ENCODE data around the gene METTL16.

Gene METTL16

DNA sequence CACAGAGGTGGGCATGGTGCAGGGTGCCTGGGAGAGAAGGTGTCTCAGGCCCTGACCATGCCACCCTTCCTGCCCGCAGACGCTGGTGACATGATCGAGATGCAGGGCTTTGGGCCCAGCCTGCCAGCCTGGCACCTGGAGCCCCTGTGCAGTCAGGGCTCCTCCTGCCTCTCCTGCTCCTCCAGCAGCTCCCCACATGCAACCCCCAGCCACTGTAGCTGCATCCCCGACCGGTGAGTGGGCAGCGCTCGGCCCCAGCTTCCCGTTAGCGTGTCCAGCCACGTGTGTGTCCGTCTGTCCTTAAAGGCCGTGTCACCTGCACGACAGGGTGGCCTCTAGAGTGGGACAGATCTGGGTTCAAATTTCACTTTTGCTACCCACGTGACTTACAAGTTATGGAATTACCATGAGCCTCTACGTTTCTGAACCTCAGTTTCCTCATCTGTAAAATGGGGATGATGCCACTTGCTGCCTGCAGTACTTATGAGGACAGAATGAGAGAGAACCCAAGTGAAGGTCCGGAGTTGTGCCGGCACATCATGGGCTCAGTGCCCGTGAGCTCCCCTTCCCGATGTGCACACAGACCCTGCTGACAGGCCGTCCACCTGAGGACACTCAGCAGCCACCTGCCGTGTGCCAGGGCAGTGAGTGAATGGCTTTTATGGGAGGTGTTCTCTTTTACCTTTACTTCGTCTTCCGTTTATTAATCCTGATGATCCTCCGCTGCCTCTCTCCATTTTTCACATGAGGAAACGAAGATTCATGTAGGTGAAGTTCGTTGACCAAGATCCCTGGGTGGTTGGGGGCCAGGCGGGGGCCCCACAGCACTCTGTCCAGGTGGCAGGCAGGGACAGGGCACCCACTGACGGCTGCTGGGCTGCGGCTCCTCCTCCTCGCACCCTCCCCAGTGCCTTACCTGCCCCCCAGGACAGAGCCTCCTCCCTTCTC, 140.2 kb downstream of the METTL16 start:
- H3K4me3 ChIP-seq (ENCODE audit: insufficient read depth, low read length, poor library complexity, severe bottlenecking): no peak overlapping the region
- H3K27me3 ChIP-seq (ENCODE audit: low read length): no peaks in the 10 kb centered on the region
- H3K36me3 ChIP-seq (ENCODE audit: low read length): no peaks in the 10 kb centered on the region
- no peaks in the 10 kb centered on the region for H3K79me2 ChIP-seq (ENCODE audit: insufficient read depth, low read length)
- no peaks in the 10 kb centered on the region for H3K9me2 ChIP-seq (replicated peaks; ENCODE audit: insufficient read depth, low read length)
- H3F3A ChIP-seq (ENCODE audit: insufficient read depth): no peaks in the 10 kb centered on the region
- no peak overlapping the region for H2AFZ ChIP-seq (ENCODE audit: low read depth, low read length, severe bottlenecking)
- no peak overlapping the region for H3K27ac ChIP-seq (ENCODE audit: low read depth, low read length)
- H3K9ac ChIP-seq (ENCODE audit: low read length): no peak overlapping the region
- no peak for TF ChIP-seq EZH2phosphoT487 (conservative IDR thresholded peaks at IDR 0.05; ENCODE audit: low read length)
- TF ChIP-seq CTCF (IDR thresholded peaks at IDR 0.05; ENCODE audit: insufficient read depth, low read length, poor library complexity, severe bottlenecking): no peak
- no peak overlapping the region for H3K4me2 ChIP-seq (ENCODE audit: low read depth, low read length, poor library complexity, severe bottlenecking)
- H4K20me1 ChIP-seq (ENCODE audit: low read depth, low read length): no peaks in the 10 kb centered on the region
- H3K9me3 ChIP-seq (ENCODE audit: insufficient read depth, low read length): no peaks in the 10 kb centered on the region

DNA sequence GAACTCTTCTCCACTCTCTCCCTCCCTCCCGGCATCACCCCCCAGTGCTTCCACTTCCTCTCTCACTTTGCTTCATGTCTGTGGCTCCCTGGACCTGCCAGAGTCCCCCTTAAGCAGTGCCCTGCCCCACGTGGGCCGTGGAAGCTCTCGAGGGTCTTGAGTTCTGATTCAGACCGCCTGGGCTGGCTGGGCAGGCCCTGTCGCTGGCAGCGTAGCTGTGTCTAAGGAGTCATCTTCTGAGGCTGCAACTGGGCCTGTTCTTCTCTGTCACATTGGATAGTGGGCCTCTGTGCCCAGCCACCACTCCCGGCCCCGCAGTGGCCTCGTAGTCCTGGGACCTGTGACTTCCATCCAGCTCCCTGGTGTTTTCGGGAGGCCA, 141.5 kb downstream of the METTL16 start:
- Histone ChIP-seq H3F3A (ENCODE audit: insufficient read depth) (no peaks in the 10 kb centered on the region), H3K27ac (ENCODE audit: low read depth, low read length) (no peak overlapping the region), H3K9me2 (replicated peaks; ENCODE audit: insufficient read depth, low read length) (no peaks in the 10 kb centered on the region), H3K9me3 (ENCODE audit: insufficient read depth, low read length) (no peaks in the 10 kb centered on the region), H3K9ac (ENCODE audit: low read length) (no peak overlapping the region), H3K27me3 (ENCODE audit: low read length) (no peaks in the 10 kb centered on the region), H3K36me3 (ENCODE audit: low read length) (no peaks in the 10 kb centered on the region), H4K20me1 (ENCODE audit: low read depth, low read length) (no peaks in the 10 kb centered on the region), H3K79me2 (ENCODE audit: insufficient read depth, low read length) (no peaks in the 10 kb centered on the region), H3K4me2 (ENCODE audit: low read depth, low read length, poor library complexity, severe bottlenecking) (no peak overlapping the region), H3K4me3 (ENCODE audit: insufficient read depth, low read length, poor library complexity, severe bottlenecking) (no peak overlapping the region), H2AFZ (ENCODE audit: low read depth, low read length, severe bottlenecking) (no peak overlapping the region)
- TF ChIP-seq CTCF (IDR thresholded peaks at IDR 0.05; ENCODE audit: insufficient read depth, low read length, poor library complexity, severe bottlenecking) (no peak), EZH2phosphoT487 (conservative IDR thresholded peaks at IDR 0.05; ENCODE audit: low read length) (no peak)

DNA sequence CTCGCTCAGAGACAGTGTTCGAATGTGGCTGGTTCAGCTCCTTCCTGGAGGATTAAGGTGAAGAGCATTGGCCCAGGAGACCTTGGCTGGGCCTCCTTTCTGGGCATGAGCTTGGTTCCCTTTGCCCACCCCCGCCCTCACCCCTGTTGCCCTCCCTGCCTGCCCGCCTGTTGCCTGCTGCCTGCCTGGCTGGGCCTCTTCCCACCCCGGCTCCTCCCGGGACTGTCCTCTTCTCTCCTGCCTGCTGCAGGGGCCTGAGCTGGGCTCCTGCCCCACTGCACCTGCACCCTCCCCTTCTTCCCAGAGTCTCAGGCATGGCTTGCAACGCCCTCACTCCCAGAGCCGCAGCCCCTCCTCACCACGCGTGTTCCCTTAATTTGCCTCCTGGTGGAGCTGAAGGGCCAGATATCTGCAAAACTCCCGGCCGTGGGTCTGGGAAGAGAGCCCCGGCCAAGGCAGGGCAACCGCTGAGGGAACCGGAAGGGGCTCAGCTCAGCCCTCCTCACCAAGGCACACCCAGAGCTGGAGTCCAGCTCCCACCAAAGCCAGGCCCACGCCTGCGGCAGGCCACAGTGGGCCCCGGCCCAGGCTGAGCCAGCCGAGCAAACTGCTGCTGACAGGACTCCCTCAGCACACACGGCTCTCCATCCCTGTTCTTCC, 142.0 kb downstream of the METTL16 start:
- H3K9me2 ChIP-seq (replicated peaks; ENCODE audit: insufficient read depth, low read length): no peaks in the 10 kb centered on the region
- H2AFZ ChIP-seq (ENCODE audit: low read depth, low read length, severe bottlenecking): no peak overlapping the region
- no peak overlapping the region for H3K27ac ChIP-seq (ENCODE audit: low read depth, low read length)
- H3F3A ChIP-seq (ENCODE audit: insufficient read depth): no peaks in the 10 kb centered on the region
- H3K4me3 ChIP-seq (ENCODE audit: insufficient read depth, low read length, poor library complexity, severe bottlenecking): no peak overlapping the region
- H3K79me2 ChIP-seq (ENCODE audit: insufficient read depth, low read length): no peaks in the 10 kb centered on the region
- no peaks in the 10 kb centered on the region for H3K36me3 ChIP-seq (ENCODE audit: low read length)
- no peak overlapping the region for H3K9ac ChIP-seq (ENCODE audit: low read length)
- no peaks in the 10 kb centered on the region for H4K20me1 ChIP-seq (ENCODE audit: low read depth, low read length)
- TF ChIP-seq CTCF (IDR thresholded peaks at IDR 0.05; ENCODE audit: insufficient read depth, low read length, poor library complexity, severe bottlenecking): no peak
- TF ChIP-seq EZH2phosphoT487 (conservative IDR thresholded peaks at IDR 0.05; ENCODE audit: low read length): no peak
- no peaks in the 10 kb centered on the region for H3K27me3 ChIP-seq (ENCODE audit: low read length)
- no peak overlapping the region for H3K4me2 ChIP-seq (ENCODE audit: low read depth, low read length, poor library complexity, severe bottlenecking)
- H3K9me3 ChIP-seq (ENCODE audit: insufficient read depth, low read length): no peaks in the 10 kb centered on the region
